Keratinocyte (primary cell): Measurements from ENCODE around the gene CTAGE1. TPM values are rescaled to one million over a fixed set of nuclear protein-coding genes. Genes with fewer than 3 reads are reported as not detected.

Experiments
- DNase-seq: peaks from one replicate; pipeline ENCODE4 v3.0.0-alpha.2; 2011; ENCODE audit warnings: low read depth, missing footprints, low spot score
- FAIRE-seq: peaks from 2 replicates; lab custom pipeline; 2011; peaks lifted over from hg19 to GRCh38; lab: Jason Lieb, UNC
- H2AFZ ChIP-seq: 2 replicates; pipeline ENCODE4 v1.6.0; 2012; ENCODE audit warnings: low read length, control low read depth, inconsistent platforms; ENCODE audit not compliant: control insufficient read depth
- H3K27ac ChIP-seq: 2 replicates; pipeline ENCODE4 v1.5.1; 2011; ENCODE audit warnings: low read length; ENCODE audit not compliant: control insufficient read depth, insufficient read depth
- H3K27me3 ChIP-seq: 3 replicates; pipeline ENCODE4 v1.6.0; 2011; ENCODE audit warnings: low read length; ENCODE audit not compliant: control insufficient read depth, insufficient read depth; ENCODE audit errors: extremely low read depth
- H3K36me3 ChIP-seq, 2 experiments: 2 replicates in 1 of 2; 3 replicates in 1 of 2; pipeline ENCODE4 v1.5.1; 2011; ENCODE audit warnings: low read length in 2 of 2, mild to moderate bottlenecking in 1 of 2; ENCODE audit not compliant: control insufficient read depth in 2 of 2, insufficient read depth in 2 of 2; ENCODE audit errors: extremely low read depth in 1 of 2
- H3K4me1 ChIP-seq: 3 replicates; pipeline ENCODE4 v1.5.1; 2011; ENCODE audit warnings: low read length; ENCODE audit not compliant: control insufficient read depth, insufficient read depth; ENCODE audit errors: extremely low read depth
- H3K4me2 ChIP-seq: 3 replicates; pipeline ENCODE4 v1.6.0; 2011; ENCODE audit warnings: low read depth, low read length; ENCODE audit not compliant: control insufficient read depth, insufficient read depth; ENCODE audit errors: extremely low read depth
- H3K4me3 ChIP-seq, 3 experiments: fragments of 200-600 bp in 1 of 3; sonication (generic) in 1 of 3; 2 replicates in 2 of 3; 3 replicates in 1 of 3; pipeline ENCODE4 v1.5.1; 2011 to 2016; ENCODE audit warnings: low read length in 3 of 3, mild to moderate bottlenecking in 3 of 3, control low read depth in 2 of 3, inconsistent platforms in 1 of 3, low read depth in 1 of 3, mixed read lengths in 1 of 3, mixed run types in 1 of 3, moderate library complexity in 1 of 3; ENCODE audit not compliant: control insufficient read depth in 2 of 3, insufficient read depth in 2 of 3; ENCODE audit errors: extremely low read depth in 1 of 3
- H3K79me2 ChIP-seq: 2 replicates; pipeline ENCODE4 v1.6.0; 2012; ENCODE audit warnings: low read length; ENCODE audit not compliant: control insufficient read depth, insufficient read depth
- H3K9ac ChIP-seq: 3 replicates; pipeline ENCODE4 v1.6.0; 2011; ENCODE audit warnings: low read length; ENCODE audit not compliant: control insufficient read depth, insufficient read depth; ENCODE audit errors: extremely low read depth
- H3K9me1 ChIP-seq: 3 replicates; pipeline ENCODE4 v1.6.0; 2011; ENCODE audit warnings: low read length; ENCODE audit not compliant: control insufficient read depth, insufficient read depth; ENCODE audit errors: extremely low read depth
- H3K9me3 ChIP-seq: 2 replicates; pipeline ENCODE4 v1.5.1; 2012; ENCODE audit warnings: low read depth, low read length; ENCODE audit not compliant: control insufficient read depth
- H4K20me1 ChIP-seq: 3 replicates; pipeline ENCODE4 v1.6.0; 2011; ENCODE audit warnings: low read length; ENCODE audit not compliant: control insufficient read depth, insufficient read depth; ENCODE audit errors: extremely low read depth
- CTCF ChIP-seq, 3 experiments: IDR thresholded peaks in 1 of 3; conservative IDR thresholded peaks in 1 of 3; optimal IDR thresholded peaks in 1 of 3; 2 replicates in 2 of 3; 3 replicates in 1 of 3; pipeline versions ENCODE3 to v1.5.1; 2011; ENCODE audit warnings: low read length in 3 of 3, mild to moderate bottlenecking in 3 of 3, moderate library complexity in 2 of 3, control low read depth in 1 of 3, inconsistent platforms in 1 of 3; ENCODE audit not compliant: insufficient read depth in 2 of 3; ENCODE audit errors: extremely low read depth in 1 of 3
- EZH2 ChIP-seq: IDR thresholded peaks from one replicate; pipeline ENCODE4 v1.6.1; 2012; ENCODE audit warnings: inconsistent platforms, mild to moderate bottlenecking, low read length, moderate library complexity
- dilution Hi-C: fragments of 300-500 bp; cut with MboI; formaldehyde crosslinking; loops from one replicate; pipeline ENCODE4 v1.7.0; 2020; ENCODE audit warnings: low sequenced_read_pairs; ENCODE audit not compliant: extremely low pct_ligation_motif_present
- polyA plus RNA-seq, 5 experiments: library from polyadenylated mRNA; depleted of rRNA in 3 of 5; stranded (reverse) in 3 of 5; stranded (forward) in 1 of 5; unstranded in 1 of 5; fragments of >200 nt; gene quantifications; 1 replicate in 1 of 5; 2 replicates in 3 of 5; 3 replicates in 1 of 5; pipeline versions ENCODE4 v1.2.1 to v1.2.3, GENCODE V29; 2011 to 2012; ENCODE audit warnings: missing spikeins in 2 of 5, low read depth in 1 of 5, low replicate concordance in 1 of 5

The CTAGE1 gene
- polyA plus RNA-seq, 1 donor (not counting 4 experiments of a cell fraction or from before 2014, with no cell fraction given), result not detected

GRCh38 chr18:22427822-22428549 lies 10.3 kb upstream of the CTAGE1 start:
- Histone ChIP-seq H3K9me3 (no peaks in the 10 kb centered on the region), H3K4me3 (no peak overlapping the region), H3K79me2 (no peaks in the 10 kb centered on the region), H3K27ac (no peak overlapping the region), H2AFZ (no peak overlapping the region), H3K36me3 (no peaks in the 10 kb centered on the region), H3K9ac (no peak overlapping the region), H3K27me3 (no peaks in the 10 kb centered on the region), H3K4me2 (no peak overlapping the region), H3K9me1 (no peaks in the 10 kb centered on the region), H3K4me1 (peaks cover 6% of the 10 kb centered on the region), H4K20me1 (no peaks in the 10 kb centered on the region)
- TF ChIP-seq EZH2 (no peak), CTCF (optimal IDR thresholded peaks at IDR 0.05 in 1 of 3, IDR thresholded peaks at IDR 0.05 in 1 of 3, conservative IDR thresholded peaks at IDR 0.05 in 1 of 3; ENCODE audit: extremely low read depth in 1 of 3, insufficient read depth in 2 of 3, low read length in 3 of 3) (no peak)
- FAIRE-seq, result no peak
- DNase-seq, result no peak
- dilution Hi-C loops, result no loop called here

- H2AFZ ChIP-seq, result no peak overlapping the region
- no peak overlapping the region for H3K9ac ChIP-seq
- no peaks in the 10 kb centered on the region for H3K9me3 ChIP-seq
- DNase-seq (no peak), FAIRE-seq (no peak)
- dilution Hi-C loops, result no loop called here
- H3K79me2 ChIP-seq, result no peaks in the 10 kb centered on the region
- no peak overlapping the region for H3K4me3 ChIP-seq
- TF ChIP-seq CTCF (optimal IDR thresholded peaks at IDR 0.05 in 1 of 3, IDR thresholded peaks at IDR 0.05 in 1 of 3, conservative IDR thresholded peaks at IDR 0.05 in 1 of 3; ENCODE audit: extremely low read depth in 1 of 3, insufficient read depth in 2 of 3, low read length in 3 of 3) (no peak), EZH2 (no peak)
- no peak overlapping the region for H3K4me2 ChIP-seq
- no peak overlapping the region for H3K27ac ChIP-seq
- no peaks in the 10 kb centered on the region for H3K4me1 ChIP-seq
- H3K36me3 ChIP-seq, result no peaks in the 10 kb centered on the region
- no peaks in the 10 kb centered on the region for H3K9me1 ChIP-seq
- no peaks in the 10 kb centered on the region for H3K27me3 ChIP-seq
- H4K20me1 ChIP-seq, result no peaks in the 10 kb centered on the region
Measured at GRCh38 chr18:22424565-22424963, 6.8 kb upstream of the CTAGE1 start.
